ENCODE measurements around the gene PIGBOS1. TPM values are rescaled to one million over a fixed set of nuclear protein-coding genes. Genes with fewer than 3 reads are reported as not detected.

PIGBOS1 gene
- polyA plus RNA-seq, 2 of the 4 experiments (the other 2 are of a cell fraction) = 33.5 to 42.3 TPM

DNA sequence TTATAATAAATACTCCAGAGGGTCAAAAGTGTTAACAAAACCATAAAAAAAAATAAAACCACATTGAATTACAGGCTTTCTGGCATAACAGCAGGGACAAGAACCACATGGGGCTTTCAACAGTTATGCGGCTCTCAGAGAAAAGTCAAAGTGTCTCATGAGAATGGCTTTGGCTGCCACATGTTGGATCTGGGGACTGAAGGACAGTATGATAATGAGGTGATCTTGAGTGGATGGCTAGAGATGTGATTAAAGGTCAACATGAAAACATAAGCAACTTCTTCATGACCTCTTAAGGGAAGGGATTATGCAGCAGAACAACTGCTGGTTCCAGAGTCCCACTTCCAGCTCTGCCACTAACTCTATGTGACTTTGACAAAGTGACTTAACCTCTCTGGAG lies 34.5 kb downstream of the PIGBOS1 start:
- TF ChIP-seq BHLHE40 (IDR thresholded peaks at IDR 0.05; ENCODE audit: low read depth, low read length) (no peak), HOXA7 (CRISPR knock-in tag; IDR thresholded peaks at IDR 0.05) (no peak), NPAS2 (CRISPR knock-in tag; IDR thresholded peaks at IDR 0.05; ENCODE audit: borderline replicate concordance) (no peak), POLR2A (IDR thresholded peaks at IDR 0.05; ENCODE audit: low read length) (no peak), ESRRA (IDR thresholded peaks at IDR 0.05; ENCODE audit: borderline replicate concordance, low read length) (no peak), TFCP2L1 (CRISPR knock-in tag; IDR thresholded peaks at IDR 0.05) (no peak), ZSCAN20 (CRISPR knock-in tag; IDR thresholded peaks at IDR 0.05) (no peak), HDAC2 (IDR thresholded peaks at IDR 0.05) (no peak), HEYL (CRISPR knock-in tag; IDR thresholded peaks at IDR 0.05) (no peak), EHMT2 (IDR thresholded peaks at IDR 0.05; ENCODE audit: low read depth) (no peak), FOSL2 (IDR thresholded peaks at IDR 0.05) (no peak), FOSL2 (CRISPR knock-in tag; IDR thresholded peaks at IDR 0.05) (no peak), RCOR1 (IDR thresholded peaks at IDR 0.05; ENCODE audit: low read depth, low read length) (no peak), CHD2 (IDR thresholded peaks at IDR 0.05; ENCODE audit: low read length, partially characterized antibody) (no peak), RAD21 (conservative IDR thresholded peaks at IDR 0.05 in 1 of 2, IDR thresholded peaks at IDR 0.05 in 1 of 2) (no peak), CHD4 (IDR thresholded peaks at IDR 0.05; ENCODE audit: borderline replicate concordance) (no peak), MAZ (IDR thresholded peaks at IDR 0.05; ENCODE audit: borderline replicate concordance, low read depth, low read length) (no peak), HOXB5 (CRISPR knock-in tag; IDR thresholded peaks at IDR 0.05) (no peak), SREBF2 (IDR thresholded peaks at IDR 0.05) (no peak), EHF (CRISPR knock-in tag; IDR thresholded peaks at IDR 0.05) (no peak)
- TF ChIP-seq, protein P1, sequence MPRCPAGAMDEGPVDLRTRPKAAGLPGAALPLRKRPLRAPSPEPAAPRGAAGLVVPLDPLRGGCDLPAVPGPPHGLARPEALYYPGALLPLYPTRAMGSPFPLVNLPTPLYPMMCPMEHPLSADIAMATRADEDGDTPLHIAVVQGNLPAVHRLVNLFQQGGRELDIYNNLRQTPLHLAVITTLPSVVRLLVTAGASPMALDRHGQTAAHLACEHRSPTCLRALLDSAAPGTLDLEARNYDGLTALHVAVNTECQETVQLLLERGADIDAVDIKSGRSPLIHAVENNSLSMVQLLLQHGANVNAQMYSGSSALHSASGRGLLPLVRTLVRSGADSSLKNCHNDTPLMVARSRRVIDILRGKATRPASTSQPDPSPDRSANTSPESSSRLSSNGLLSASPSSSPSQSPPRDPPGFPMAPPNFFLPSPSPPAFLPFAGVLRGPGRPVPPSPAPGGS (IDR thresholded peaks at IDR 0.05) = no peak
- ATAC-seq = no peak
- Histone ChIP-seq H3K4me3 (no peak overlapping the region), H3K4me1 (peaks cover 13% of the 10 kb centered on the region), H3K9me3 (no peaks in the 10 kb centered on the region), H3K27ac (no peak overlapping the region), H3K4me2 (no peak overlapping the region)
- ChIA-PET CTCF (interaction anchor here (1.3 kb wide), 1 partner anchor 57 kb away, joined by 3 read pairs; no protein-coding TSS in a partner anchor), POLR2A (no interaction called here)
- no peak for FAIRE-seq
- WGBS (ENCODE audit: missing lambda C conversion rate) = 95% methylated on average over 1 of the region's 1 CpG
- no peak for DNase-seq (ENCODE audit: low read depth in 1 of 2, low spot score in 1 of 2)

DNA sequence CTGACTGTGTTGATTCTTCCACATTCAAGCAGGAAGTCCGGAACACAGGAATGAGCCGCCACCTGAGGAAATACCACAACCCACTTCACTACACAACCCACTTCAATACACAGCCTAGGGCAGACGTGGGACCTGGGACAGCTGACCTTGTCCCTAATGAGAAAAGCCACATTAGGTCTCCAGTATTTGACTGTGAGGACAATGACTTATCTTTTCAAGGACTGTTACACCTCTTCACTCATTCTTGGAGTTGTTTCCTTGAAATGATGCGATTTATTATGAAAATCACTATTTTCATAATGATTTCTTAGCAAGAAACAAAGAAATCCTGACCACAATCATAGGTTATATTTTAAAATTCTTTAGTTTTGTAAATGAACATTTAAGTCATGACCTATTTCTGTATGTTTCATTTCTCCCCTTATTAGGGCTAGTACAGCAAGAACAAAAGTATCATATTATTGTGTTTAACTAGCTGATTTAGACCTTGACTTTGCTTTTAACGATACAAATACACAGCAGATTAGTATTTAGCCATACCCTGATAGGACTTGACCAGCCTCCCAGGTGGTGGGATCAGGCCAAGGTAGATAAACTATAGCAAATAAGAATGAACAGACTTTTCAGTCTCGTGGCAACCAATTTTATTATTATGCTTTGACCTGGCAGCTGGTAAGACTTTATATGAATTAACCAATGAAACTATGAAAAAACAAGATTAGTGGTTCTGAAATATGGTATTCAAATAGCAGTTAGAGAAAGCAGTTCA lies 35.4 kb downstream of the PIGBOS1 start:
- CTCF ChIA-PET = interaction anchor here (1.2 kb wide), 1 partner anchor 60 kb away, joined by 3 read pairs; no protein-coding TSS in a partner anchor
- H3K9me3 ChIP-seq = no peaks in the 10 kb centered on the region
- WGBS (ENCODE audit: missing lambda C conversion rate) = 76% methylated on average over 6 of the region's 6 CpGs
- FAIRE-seq (no peak), DNase-seq (ENCODE audit: low read depth in 1 of 2, low spot score in 1 of 2) (no peak), ATAC-seq (no peak)
- POLR2A ChIA-PET = no interaction called here
- no peak overlapping the region for H3K4me2 ChIP-seq
- no peak overlapping the region for H3K4me3 ChIP-seq
- no peak overlapping the region for H3K27ac ChIP-seq
- H3K4me1 ChIP-seq = peaks cover 13% of the 10 kb centered on the region
- TF ChIP-seq REST (IDR thresholded peaks at IDR 0.05) = no peak
- no peak for TF ChIP-seq HES2 (IDR thresholded peaks at IDR 0.05)
- no peak for TF ChIP-seq EHMT2 (IDR thresholded peaks at IDR 0.05; ENCODE audit: low read depth)
- TF ChIP-seq TP53 (CRISPR knock-in tag; IDR thresholded peaks at IDR 0.05) = no peak
- TF ChIP-seq, protein P2, sequence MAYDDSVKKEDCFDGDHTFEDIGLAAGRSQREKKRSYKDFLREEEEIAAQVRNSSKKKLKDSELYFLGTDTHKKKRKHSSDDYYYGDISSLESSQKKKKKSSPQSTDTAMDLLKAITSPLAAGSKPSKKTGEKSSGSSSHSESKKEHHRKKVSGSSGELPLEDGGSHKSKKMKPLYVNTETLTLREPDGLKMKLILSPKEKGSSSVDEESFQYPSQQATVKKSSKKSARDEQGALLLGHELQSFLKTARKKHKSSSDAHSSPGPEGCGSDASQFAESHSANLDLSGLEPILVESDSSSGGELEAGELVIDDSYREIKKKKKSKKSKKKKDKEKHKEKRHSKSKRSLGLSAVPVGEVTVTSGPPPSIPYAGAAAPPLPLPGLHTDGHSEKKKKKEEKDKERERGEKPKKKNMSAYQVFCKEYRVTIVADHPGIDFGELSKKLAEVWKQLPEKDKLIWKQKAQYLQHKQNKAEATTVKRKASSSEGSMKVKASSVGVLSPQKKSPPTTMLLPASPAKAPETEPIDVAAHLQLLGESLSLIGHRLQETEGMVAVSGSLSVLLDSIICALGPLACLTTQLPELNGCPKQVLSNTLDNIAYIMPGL (CRISPR knock-in tag; IDR thresholded peaks at IDR 0.05; ENCODE audit: borderline replicate concordance) = no peak
- TF ChIP-seq ZC3H11A (IDR thresholded peaks at IDR 0.05) = no peak
- TF ChIP-seq RFX5 (IDR thresholded peaks at IDR 0.05) = no peak
- no peak for TF ChIP-seq SREBF2 (IDR thresholded peaks at IDR 0.05)
- TF ChIP-seq KDM1A (IDR thresholded peaks at IDR 0.05; ENCODE audit: low read depth) = no peak
- no peak for TF ChIP-seq MAZ (IDR thresholded peaks at IDR 0.05; ENCODE audit: borderline replicate concordance, low read depth, low read length)
- TF ChIP-seq CBX2 (IDR thresholded peaks at IDR 0.05; ENCODE audit: borderline replicate concordance, low read depth) = no peak
- no peak for TF ChIP-seq CEBPB (IDR thresholded peaks at IDR 0.05)
- TF ChIP-seq, protein P3, sequence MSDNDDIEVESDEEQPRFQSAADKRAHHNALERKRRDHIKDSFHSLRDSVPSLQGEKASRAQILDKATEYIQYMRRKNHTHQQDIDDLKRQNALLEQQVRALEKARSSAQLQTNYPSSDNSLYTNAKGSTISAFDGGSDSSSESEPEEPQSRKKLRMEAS (IDR thresholded peaks at IDR 0.05) = no peak
- no peak for TF ChIP-seq ESRRA (IDR thresholded peaks at IDR 0.05; ENCODE audit: borderline replicate concordance, low read length)
- no peak for TF ChIP-seq HOXB5 (CRISPR knock-in tag; IDR thresholded peaks at IDR 0.05)
- no peak for TF ChIP-seq KDM5A (IDR thresholded peaks at IDR 0.05)

Data from A549 (cell line).